ENCODE measurements around the gene ZFYVE28.

DNA sequence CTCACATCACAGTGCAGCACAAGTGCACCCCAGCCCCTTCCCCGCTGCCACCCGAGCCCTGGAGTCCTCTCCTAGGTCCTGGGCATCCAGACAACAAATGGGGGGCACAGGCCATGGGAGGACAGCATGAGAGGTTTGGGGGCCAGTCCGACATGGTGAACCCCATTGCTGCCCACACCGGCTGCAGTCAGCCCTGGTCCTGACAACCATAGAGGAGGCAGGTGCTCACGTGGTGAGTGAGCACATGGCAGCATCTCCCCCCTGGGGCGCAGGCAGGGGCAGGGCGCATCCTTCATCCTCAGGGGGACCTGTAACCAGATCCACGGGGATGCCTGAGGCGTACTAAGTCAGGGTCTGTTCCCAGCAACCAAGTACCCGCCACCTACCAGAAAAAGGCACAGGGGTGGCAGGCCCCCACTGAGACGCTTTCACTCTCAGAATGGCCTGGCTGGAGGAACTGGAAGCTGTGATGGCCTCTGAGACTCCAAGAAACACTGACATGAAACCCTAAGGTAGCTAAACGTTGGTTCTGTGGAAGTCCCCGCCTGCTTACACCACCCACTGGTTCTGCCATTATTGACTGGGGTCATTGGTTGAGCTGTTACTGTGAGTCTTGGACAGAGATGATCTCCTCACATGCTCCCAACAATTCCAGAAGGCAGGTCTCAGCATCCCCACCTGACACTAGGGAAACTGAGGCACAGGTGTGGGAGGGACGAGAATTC is 6.5 kb downstream of the ZFYVE28 start:
- TF ChIP-seq, protein P1, sequence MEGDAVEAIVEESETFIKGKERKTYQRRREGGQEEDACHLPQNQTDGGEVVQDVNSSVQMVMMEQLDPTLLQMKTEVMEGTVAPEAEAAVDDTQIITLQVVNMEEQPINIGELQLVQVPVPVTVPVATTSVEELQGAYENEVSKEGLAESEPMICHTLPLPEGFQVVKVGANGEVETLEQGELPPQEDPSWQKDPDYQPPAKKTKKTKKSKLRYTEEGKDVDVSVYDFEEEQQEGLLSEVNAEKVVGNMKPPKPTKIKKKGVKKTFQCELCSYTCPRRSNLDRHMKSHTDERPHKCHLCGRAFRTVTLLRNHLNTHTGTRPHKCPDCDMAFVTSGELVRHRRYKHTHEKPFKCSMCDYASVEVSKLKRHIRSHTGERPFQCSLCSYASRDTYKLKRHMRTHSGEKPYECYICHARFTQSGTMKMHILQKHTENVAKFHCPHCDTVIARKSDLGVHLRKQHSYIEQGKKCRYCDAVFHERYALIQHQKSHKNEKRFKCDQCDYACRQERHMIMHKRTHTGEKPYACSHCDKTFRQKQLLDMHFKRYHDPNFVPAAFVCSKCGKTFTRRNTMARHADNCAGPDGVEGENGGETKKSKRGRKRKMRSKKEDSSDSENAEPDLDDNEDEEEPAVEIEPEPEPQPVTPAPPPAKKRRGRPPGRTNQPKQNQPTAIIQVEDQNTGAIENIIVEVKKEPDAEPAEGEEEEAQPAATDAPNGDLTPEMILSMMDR (IDR thresholded peaks at IDR 0.05) = no peak
- no peak for TF ChIP-seq EZH2 (IDR thresholded peaks at IDR 0.05)
